IPS DF 6.9 (cell line): ENCODE measurements around the gene SSBP2.

Source experiments
- DNase-seq: peaks from one replicate; pipeline ENCODE4 v3.0.0-alpha.2; 2013; ENCODE audit warnings: low read depth, low spot score
- H3K27ac ChIP-seq: one replicate; pipeline ENCODE4 v1.5.1; 2013; ENCODE audit warnings: low read length, control low read depth
- H3K27me3 ChIP-seq: 2 replicates; pipeline ENCODE4 v1.6.1; 2013; ENCODE audit warnings: mild to moderate bottlenecking, low read length; ENCODE audit not compliant: control insufficient read depth, insufficient read depth
- H3K36me3 ChIP-seq: 2 replicates; pipeline ENCODE4 v1.6.1; 2013; ENCODE audit warnings: low read length; ENCODE audit not compliant: control insufficient read depth, insufficient read depth
- H3K4me1 ChIP-seq: 2 replicates; pipeline ENCODE4 v1.6.1; 2013; ENCODE audit warnings: low read length; ENCODE audit not compliant: control insufficient read depth, insufficient read depth
- H3K4me3 ChIP-seq: 2 replicates; pipeline ENCODE4 v1.5.1; 2013; ENCODE audit warnings: mild to moderate bottlenecking, low read length
- H3K9me3 ChIP-seq: 2 replicates; pipeline ENCODE4 v1.6.1; 2013; ENCODE audit warnings: low read length, inconsistent platforms; ENCODE audit not compliant: control insufficient read depth, insufficient read depth
- WGBS: extraction: QIAGEN DNeasy Blood & Tissue Kit; methylation state at CpG from one replicate; pipeline ENCODE4 v1.1.7; 2013; ENCODE audit warnings: mixed read lengths, missing lambda C conversion rate; ENCODE audit not compliant: insufficient read length, insufficient coverage; 5-methylcytosine and 5-hydroxymethylcytosine counted together

The SSBP2 gene

DNA sequence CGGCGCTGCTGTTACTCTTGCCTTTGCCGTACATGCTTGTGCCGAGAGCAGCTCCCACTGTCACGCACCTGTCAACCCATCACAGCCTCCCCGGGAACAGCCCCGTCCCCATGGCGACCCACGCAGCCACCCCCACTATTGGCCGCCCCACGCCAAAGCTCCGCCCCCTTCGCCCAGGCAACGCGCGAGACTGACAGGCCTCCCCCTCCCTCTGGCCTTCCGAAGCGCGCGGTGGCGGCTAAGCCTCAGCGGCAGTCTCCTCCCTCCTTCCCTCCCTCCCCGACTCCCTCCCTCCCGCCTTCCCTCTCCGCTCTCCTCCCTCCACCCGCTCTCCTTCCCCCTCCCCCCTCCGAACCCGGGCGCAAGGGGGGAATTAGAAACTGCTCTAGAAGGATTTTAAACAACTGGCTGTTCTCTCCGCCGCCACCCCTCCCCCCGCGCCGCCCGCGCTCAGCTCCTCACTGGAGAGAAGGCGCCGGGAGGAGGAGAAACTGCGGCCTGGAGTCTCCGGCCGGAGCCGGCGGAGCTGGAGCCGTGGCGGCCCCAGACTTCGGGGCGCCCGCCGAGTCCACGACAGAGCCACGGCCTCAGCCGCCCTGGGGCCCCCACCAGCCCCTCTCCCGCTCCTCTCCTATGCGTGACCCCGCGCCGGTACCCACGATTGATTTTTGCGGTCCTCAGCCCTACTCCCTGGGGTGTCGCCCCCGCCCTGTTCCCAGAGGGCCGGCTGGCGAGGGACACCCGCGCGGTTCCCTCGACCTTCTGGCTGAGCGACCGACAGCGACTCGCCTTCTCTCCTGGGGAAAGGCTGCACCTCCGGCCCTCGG lies at the start of gene SSBP2:
Gene SSBP2 (minus strand): TSS at position 89 of the 827 bp plus-strand sequence. CDS start 55 bp downstream, at position 34.
- DNase-seq, result peak; percentile 82
- H3K4me3 ChIP-seq, result peak within 1 kb of the TSS; percentile 83
- H3K27me3 ChIP-seq, result no peaks in the 10 kb centered on the region
- H3K9me3 ChIP-seq, result no peaks in the 10 kb centered on the region
- H3K27ac ChIP-seq, result no peak within 1 kb of the TSS
- WGBS, result no CpG with 5 or more reads among the region's 73 CpGs
- H3K4me1 ChIP-seq, result no peaks in the 10 kb centered on the region; the same call in 1 of the 2 replicates
- no peaks in the 10 kb centered on the region for H3K36me3 ChIP-seq

DNA sequence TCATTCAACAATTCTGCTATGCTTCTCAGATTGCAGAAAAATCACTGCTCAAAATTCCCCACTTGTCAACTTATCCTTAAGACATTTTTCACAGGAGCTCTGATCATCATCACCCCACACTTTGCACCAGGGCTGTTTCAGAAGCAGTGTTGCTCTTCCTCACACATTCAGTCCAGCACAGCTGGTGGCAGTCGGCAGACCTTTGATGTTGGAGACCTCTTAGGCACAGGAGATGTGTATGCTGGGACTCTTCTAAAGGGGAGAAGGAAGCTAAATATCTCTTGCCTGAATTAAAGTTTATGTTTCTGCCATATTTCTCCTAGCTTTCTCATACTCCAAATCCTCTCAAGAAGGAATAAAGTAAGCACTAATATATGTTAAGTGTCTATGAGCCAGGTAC lies 44.8 kb upstream of the SSBP2 start:
- Histone ChIP-seq H3K27me3 (no peaks in the 10 kb centered on the region), H3K36me3 (no peaks in the 10 kb centered on the region), H3K9me3 (no peaks in the 10 kb centered on the region), H3K4me3 (no peak overlapping the region), H3K4me1 (no peaks in the 10 kb centered on the region), H3K27ac (no peak overlapping the region)
- WGBS, result no CpG with 5 or more reads among the region's 1 CpG
- no peak for DNase-seq

DNA sequence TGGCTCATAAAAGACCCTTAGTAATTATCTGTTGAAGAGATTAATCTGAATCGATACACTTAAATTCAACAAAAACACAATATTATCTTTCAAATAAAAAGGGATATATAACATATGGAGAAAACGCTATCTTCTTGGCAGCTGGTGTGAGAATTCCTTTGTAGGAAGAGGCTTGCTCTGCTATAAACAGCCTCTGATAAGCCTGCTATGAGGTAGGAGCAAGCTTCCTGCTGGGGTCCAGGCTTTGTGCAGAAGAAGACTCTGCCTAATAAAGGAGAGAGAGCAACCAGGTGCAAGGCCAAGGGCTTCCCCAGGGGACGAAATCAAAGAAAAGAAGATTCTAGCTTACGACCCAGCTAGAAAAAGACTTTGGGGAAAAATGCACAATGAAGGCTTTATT lies 43.3 kb upstream of the SSBP2 start:
- no CpG with 5 or more reads among the region's 4 CpGs for WGBS
- no peak overlapping the region for H3K27ac ChIP-seq
- no peaks in the 10 kb centered on the region for H3K27me3 ChIP-seq
- no peaks in the 10 kb centered on the region for H3K36me3 ChIP-seq
- H3K4me1 ChIP-seq, result no peaks in the 10 kb centered on the region
- no peaks in the 10 kb centered on the region for H3K9me3 ChIP-seq
- DNase-seq, result no peak
- no peak overlapping the region for H3K4me3 ChIP-seq

DNA sequence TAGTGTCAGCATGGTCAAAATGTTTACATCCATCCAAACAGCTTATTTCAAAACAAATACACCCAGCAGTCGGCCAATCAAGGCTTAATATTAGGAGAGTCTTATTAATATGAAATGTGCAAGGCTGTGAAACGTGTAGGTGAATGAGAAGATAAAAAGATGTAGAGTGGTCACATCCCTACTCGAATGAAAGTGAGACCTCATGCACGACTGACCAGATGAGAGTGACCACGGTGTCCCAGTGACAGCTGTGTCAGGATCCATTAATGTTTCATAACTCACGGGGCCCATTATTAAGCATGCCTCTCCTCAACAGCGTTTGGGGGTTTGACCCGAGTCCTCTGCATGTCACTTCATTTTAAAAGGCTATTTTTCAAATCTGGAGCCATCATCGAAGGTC lies 39.4 kb upstream of the SSBP2 start:
- no peak overlapping the region for H3K27ac ChIP-seq
- no peak overlapping the region for H3K4me3 ChIP-seq
- H3K4me1 ChIP-seq, result peaks cover 3% of the 10 kb centered on the region; the same call in 1 of the 2 replicates
- H3K36me3 ChIP-seq, result no peaks in the 10 kb centered on the region
- no peak for DNase-seq
- H3K27me3 ChIP-seq, result no peaks in the 10 kb centered on the region
- no peaks in the 10 kb centered on the region for H3K9me3 ChIP-seq
- 100% methylated on average over 2 of the region's 9 CpGs for WGBS

DNA sequence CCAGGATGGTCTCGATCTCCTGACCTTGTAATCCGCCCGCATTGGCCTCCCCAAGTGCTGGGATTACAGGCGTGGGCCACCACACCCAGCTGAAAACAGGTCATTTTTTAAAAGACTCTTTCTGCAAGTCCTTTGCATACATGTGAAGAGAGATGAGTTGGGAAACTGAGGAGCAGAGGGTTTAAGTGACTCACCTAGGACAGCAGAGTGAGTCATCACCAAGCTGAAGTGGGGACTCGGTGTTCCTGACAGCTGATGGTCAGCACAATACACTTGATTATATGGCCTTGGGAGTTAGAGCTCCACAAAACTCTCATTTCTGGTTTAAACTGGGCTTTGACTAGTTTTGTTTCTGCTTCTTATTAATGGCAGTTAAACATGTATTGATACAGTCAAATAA lies 38.1 kb upstream of the SSBP2 start:
- Histone ChIP-seq H3K9me3 (no peaks in the 10 kb centered on the region), H3K36me3 (no peaks in the 10 kb centered on the region), H3K27me3 (no peaks in the 10 kb centered on the region), H3K27ac (no peak overlapping the region), H3K4me3 (no peak overlapping the region), H3K4me1 (peaks cover 3% of the 10 kb centered on the region; the same call in 1 of the 2 replicates)
- no CpG with 5 or more reads among the region's 5 CpGs for WGBS
- DNase-seq, result no peak

DNA sequence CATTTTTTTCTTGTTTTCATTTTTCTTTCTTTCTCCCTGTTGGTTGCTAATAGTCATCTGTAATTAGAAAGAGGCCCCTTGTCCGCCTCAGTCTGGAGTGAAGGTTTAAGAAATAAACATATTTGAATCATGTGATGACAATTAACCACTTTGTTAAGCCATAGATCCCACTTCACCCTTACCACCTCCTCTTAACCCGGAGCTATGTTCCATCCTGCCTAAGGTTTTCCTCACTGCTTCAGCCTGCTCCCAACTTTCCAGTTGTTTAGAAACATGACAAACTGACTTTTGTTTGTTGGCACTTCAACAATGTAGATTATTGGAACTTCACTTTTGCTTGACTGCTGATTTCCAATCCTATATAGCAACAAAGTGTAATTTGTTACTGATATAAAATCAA lies 37.4 kb upstream of the SSBP2 start:
- Histone ChIP-seq H3K4me3 (no peak overlapping the region), H3K9me3 (no peaks in the 10 kb centered on the region), H3K4me1 (peaks cover 3% of the 10 kb centered on the region; the same call in 1 of the 2 replicates), H3K36me3 (no peaks in the 10 kb centered on the region), H3K27me3 (no peaks in the 10 kb centered on the region), H3K27ac (no peak overlapping the region)
- no peak for DNase-seq
- no CpG with 5 or more reads among the region's 2 CpGs for WGBS

DNA sequence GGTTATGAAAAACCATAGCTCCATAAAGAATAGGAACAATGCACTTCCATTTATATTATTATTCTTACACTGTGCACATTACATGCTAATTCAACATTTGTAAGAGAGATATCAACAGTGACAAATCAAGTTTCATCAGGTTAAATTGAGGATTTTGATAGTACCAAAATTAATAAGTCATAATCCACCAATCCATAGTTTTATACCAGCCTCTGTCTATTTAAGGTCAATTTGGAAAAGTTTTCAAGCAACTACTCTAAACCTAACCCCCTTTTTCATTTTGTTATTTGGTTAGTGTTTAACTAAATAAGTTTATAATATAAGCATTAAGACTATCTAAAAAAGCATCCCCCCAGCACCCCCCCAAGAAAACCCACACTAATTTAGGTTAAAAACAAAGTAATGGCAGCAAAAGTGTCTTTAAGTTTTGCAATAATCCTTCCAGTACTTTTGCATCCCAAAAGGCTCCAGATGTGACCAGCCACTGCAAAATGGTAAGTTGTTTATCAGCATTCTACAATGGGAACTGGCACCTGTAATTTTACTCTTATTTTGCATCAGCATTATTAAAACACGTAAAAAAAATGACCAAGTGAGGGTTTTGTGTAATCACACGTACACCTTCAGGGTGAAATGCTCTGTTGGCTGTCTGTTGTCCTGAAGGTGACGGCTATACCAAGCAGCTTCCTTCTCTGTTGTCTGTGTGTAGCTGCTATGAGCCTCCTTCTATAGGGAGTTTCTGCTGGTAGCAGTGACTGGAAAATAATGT lies 36.8 kb upstream of the SSBP2 start:
- no peaks in the 10 kb centered on the region for H3K9me3 ChIP-seq
- H3K4me1 ChIP-seq, result peaks cover 3% of the 10 kb centered on the region; the same call in 1 of the 2 replicates
- no peak overlapping the region for H3K4me3 ChIP-seq
- H3K36me3 ChIP-seq, result no peaks in the 10 kb centered on the region
- whole genome bisulfite sequencing, result no CpG with 5 or more reads among the region's 3 CpGs
- H3K27me3 ChIP-seq, result no peaks in the 10 kb centered on the region
- H3K27ac ChIP-seq, result no peak overlapping the region
- DNase-seq, result peak; percentile 35

DNA sequence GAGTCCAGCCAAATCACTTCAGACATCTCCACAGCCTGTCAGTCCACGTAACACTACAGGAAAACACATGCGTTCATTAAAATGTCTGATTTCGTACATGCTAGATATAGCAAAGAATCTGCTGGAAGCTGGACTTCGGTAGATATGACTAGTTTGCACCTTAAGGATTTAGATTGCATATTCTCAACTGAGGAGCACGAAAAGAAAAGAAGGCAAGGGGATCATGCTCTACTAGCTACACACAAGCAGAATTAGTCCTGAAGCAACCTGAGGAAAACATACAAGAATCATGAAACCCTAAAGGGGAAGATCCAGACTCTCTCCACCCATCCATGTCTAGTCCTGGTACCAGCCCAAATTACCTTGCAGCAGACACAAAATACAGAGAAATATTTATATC lies 36.1 kb upstream of the SSBP2 start:
- Histone ChIP-seq H3K4me1 (peaks cover 3% of the 10 kb centered on the region; the same call in 1 of the 2 replicates), H3K27me3 (no peaks in the 10 kb centered on the region), H3K9me3 (no peaks in the 10 kb centered on the region), H3K27ac (no peak overlapping the region), H3K4me3 (no peak overlapping the region), H3K36me3 (no peaks in the 10 kb centered on the region)
- no CpG with 5 or more reads among the region's 5 CpGs for WGBS
- no peak for DNase-seq

DNA sequence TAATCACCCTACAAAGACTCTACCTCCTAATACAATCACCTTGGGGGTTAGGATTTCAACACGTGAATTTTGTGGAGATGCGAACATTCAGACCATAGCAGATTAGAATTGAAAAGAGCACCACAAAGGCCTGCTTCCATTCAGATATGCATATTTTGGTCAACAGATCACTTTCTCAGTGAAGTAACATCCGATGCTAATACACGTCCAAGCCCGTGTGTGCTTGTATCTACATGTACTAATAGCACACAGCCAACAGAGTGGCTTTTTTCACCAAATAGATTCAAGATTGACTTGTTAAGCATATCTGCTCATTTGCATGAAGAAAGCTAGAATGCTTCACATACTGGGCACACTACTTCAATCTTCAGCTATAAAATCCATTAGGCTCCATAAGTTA lies 35.6 kb upstream of the SSBP2 start:
- no CpG with 5 or more reads among the region's 5 CpGs for WGBS
- no peaks in the 10 kb centered on the region for H3K36me3 ChIP-seq
- no peak overlapping the region for H3K27ac ChIP-seq
- H3K27me3 ChIP-seq, result no peaks in the 10 kb centered on the region
- no peak overlapping the region for H3K4me3 ChIP-seq
- peaks cover 3% of the 10 kb centered on the region; the same call in 1 of the 2 replicates for H3K4me1 ChIP-seq
- H3K9me3 ChIP-seq, result no peaks in the 10 kb centered on the region
- DNase-seq, result no peak

DNA sequence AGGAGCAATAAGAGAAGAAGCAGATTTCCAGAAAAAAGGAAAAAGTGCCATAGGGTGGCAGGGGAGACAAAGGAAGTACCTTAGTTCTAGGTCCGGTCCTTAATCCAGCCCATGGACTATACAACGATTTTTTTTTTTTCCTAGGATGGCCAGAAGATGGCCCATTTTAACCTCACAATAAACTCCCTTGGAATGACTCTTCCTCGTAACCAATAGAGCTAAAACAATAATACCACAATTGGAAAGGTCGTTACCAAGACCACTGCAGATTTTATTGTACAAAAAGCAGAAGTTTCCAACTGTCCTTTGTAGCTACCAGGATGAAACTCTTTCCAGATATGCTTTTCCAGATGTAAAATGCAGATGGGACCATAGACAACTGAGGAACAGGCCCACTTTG lies 34.4 kb upstream of the SSBP2 start:
- Histone ChIP-seq H3K27me3 (no peaks in the 10 kb centered on the region), H3K4me1 (peaks cover 3% of the 10 kb centered on the region; the same call in 1 of the 2 replicates), H3K36me3 (no peaks in the 10 kb centered on the region), H3K27ac (no peak overlapping the region), H3K4me3 (no peak overlapping the region), H3K9me3 (no peaks in the 10 kb centered on the region)
- no CpG with 5 or more reads among the region's 4 CpGs for WGBS
- DNase-seq, result no peak
